ENCODE data around the gene CDH4.
"Not testable (repeated sequence)": the region's sequence is repeated elsewhere in the genome, so short reads cannot be mapped to it uniquely, and the experiment has no call there.

CDH4 gene

DNA sequence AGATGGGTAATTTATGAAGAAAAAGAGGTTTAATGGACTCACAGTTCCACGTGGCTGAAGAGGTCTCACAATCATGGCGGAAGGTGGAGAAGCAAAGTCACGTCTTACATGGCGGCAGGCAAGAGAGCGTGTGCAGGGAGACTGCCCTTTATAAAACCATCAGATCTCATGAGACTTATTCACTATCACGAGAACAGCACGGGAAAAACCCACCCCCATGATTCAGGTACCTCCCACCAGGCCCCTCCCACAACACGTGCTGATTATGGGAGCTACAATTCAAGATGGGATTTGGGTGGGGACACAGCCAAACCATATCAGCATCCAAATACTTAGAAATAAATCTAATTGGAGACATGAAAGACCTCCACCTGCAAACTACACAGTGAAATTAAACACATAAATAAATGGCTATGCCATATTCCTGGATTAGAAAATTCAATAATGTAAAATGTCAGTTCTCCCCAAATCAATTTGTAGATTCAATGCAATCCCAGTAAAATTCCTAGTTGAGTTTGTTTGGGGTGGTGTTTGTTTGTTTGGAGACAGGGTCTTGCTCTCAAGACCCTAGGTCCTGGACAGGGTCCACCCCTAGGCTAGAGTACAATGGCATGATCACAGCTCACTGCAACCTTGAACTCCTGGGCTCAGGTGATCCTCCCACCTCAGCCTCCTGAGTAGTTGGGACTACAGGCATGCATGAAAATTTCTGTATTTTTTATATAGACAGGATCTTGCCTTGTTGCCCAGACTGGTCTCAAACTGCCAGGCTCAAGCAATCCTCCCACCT is 712.0 kb downstream of the CDH4 start:
- no peak for FAIRE-seq

DNA sequence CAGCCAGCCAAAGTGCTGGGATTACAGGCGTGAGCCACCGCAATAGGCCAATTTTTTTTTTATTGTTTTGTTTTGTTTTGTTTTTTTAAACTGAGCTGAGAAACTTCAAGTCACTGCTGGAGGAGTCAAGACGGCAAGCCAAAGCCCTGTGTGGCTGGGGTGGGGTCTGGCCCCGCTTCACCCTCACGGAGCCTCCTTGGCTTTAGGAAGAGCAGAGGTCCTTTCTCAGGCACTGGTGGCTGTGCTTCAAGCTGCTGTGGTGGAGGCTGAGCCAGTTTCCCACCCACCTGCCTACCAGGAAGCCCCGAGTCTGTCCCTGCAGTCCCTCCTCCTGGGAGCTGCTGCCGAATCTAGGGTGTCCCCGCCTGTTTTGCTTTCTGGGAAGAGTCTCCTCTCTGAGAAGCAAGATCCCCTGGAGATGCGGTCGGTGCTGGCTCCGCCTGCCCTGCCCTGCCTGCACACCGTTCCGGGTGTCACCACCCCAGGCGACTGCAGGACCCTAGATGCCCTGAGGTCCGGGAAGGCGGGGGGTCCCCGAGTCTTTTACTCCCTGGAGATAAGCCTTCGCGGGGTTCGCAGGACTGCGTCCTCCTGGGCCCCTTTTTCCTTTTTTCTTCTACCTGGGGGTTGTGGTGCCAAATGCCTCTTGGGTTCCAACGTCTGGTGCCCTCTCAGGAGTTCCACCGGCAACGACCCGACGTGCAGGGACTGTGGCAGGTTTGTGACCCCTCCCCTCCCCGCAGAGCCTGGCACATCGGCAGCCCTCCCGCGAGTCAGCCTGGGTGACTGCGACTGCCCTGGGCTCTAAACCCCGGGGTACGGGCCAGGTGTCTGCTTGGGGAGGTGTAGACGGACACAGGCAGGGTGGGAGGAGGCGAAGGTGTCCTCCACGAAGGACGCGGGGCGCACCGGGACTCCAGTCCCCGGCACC is 712.9 kb downstream of the CDH4 start:
- no peak for FAIRE-seq

DNA sequence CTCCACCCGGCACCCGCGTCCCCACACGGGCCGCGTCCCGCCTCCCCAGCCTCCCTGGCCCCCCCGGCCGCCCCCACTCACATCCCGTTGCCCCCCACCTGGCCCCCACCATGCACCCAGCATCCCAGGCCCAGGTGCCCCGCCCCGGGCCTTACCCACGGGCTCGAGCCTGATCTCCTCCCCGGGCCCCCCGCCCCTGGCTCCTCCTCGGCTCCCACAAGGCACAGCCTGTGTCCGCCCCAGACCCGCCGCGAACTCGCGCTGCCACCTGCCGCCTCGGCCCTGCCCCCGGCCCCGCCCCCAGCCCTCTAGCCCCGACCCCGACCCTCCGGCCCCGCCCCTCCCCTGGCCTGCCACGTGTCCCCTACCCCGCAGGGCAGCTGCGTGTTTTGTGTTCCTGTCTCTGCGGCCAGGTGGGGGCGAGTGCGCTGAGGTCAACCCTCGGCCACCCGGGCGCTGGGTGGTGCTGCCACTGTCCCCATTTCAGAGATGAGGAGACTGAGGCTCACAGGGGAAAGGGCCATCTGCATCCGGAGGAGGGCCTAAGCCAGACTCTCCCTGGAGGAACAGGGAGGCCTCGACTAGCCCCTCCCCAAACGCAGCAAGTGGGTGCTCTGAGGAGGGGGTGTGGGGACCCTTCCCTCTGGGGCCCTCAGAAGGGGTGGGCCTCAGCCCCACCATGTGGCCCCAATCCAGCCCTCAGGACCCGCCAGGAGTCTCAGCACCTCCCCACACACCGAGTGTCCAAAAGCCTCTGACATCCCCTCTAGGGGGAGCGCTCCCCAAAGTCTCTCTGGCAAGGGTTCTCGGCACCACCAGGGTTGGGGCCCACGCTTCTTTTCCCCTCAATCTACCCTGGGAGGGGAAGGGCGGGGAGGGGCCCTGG is 713.8 kb downstream of the CDH4 start:
- FAIRE-seq: no peak

DNA sequence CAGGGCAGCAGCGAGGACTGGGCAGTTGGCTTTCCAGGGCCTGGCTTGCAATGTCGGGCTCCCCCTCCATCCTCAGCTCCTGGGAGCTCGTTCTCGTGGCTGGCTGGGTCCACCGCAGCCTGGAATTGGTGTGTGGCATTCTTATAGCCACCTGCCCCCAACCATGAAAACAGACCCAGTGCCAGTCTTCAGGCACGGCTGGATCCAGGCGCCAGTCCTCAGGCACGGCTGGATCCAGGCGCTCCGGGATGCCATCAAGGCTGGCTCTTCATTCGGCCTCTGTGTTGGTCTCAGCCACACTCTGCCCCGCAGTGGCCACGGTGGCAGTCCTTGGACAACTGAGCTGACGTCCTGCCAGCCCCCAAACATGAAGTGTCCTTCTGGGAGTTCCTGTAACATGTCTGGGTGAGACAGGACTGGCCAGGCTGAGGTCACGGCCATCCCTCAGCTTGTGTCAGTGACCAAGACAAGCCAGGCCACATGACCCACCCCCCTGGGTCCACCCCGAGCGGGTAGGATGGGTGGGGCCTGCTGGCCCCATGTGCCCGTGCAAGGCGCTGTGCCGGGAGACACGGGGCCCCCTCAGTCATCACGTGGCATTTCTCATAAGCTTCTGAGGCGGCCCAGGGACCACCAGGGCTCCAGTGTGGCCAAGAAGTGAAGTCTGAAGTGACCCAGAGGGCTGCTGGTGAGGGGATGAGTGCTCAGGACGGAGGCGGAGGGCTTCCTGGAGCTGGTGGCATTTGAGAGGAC is 714.6 kb downstream of the CDH4 start:
- FAIRE-seq: no peak

DNA sequence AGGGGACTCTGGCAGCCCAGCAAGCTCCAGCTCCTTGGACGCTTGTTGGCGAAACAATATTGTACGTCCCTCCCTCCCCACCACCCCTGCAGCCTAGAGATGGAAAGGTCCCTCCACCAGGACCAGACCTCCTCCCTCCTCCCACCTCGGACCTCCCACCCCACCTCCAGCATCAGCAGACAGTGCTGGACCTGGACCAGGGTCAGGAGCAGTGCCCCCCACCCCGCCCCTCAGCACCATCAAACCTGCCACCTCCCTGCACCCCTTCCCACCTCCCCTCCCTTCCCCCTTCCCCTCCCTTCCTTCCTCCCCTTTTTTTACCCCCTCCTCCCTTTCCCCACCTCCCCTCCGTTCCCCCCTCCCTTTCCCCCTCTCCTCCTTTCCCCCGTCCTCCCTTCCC is 715.2 kb downstream of the CDH4 start:
- no peak for FAIRE-seq

DNA sequence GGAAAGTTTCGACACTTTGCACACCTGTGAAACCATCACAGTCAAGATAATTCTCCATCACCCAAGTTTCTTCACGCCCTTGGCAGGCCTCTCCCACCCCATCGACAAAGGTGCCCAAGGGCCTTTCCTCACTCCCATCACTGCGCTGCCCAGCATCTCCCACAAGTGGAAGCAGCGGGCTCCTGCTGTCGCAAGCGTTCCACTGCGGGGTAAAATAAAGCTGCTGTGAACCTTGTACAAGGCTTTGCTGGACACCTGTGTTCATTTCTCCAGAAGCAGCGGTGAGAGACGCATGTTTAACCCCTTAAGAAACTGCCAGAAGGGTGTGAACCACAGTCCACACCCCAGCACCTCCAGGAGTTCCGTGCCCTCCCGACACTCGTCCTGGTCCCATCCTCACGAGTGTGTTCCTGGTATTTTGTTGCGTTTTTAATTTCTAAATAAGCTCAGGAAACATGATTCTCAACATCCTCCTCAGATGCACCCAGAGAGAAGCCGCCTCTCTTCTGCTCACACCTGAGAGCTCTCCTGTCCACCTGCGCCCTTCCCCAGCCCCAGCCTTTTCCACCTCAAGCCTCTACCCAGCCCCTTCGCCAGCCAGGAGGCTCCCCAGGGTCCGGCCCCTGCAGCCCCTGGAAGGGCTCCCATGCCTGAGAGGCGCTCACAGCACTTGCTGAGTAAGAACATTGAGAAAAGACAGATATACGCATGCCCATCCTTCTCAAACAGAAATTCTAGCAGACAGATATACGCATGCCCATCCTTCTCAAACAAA is 716.2 kb downstream of the CDH4 start:
- FAIRE-seq: no peak

DNA sequence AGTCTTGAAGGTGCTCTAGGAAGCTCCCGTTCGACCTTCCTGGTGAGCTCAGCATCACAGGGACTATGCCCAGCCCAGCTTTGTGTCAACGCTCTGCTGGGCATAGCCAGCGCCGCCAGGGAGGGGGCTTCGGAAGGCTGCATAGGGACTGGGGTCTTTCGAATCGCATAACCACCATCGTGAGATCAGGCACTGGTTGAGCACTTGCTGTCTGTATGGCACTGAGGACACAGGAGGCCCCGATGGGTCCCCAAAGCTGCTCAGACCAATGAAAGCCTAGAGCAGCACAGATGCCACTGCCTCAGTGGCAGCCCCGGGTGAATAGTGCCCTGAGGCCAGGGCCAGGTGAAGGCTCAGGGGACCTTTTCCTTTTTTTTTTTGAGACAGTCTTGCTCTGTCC is 716.9 kb downstream of the CDH4 start:
- FAIRE-seq: no peak

DNA sequence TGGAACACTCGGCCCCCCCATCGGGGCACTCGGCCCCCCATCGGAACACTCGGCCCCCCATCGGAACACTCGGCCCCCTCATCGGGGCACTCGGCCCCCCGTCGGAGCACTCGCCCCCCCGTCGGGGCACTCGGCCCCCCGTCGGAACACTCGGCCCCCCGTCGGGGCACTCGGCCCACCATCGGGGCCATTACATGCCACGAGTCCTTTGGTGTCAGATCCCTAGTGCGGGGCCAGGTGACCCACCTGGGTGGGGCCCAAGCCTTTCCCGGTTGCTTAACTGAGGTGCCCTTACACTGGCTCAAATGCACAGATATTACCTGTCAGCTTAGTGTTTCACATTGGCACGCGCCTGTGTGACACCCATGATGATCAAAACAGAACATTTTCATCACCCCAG is 717.7 kb downstream of the CDH4 start:
- no peak for FAIRE-seq

DNA sequence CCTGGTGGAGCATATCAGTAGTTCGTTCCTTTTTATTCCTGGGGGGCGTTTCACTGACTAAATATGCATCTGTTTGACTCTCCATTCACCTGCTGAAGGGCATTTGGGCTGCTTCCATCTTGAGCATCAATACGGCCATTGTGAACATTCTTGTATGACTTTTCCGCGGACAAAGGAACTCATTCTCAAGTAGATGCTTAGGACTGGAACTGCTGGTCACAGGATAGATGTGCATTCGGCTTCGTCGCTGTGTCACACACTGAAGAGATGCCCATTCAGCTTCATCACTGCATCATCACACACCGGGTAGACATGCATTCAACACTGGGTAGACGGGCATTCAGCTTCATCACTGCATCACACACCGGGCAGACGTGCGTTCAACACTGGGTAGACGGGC is 718.3 kb downstream of the CDH4 start:
- no peak for FAIRE-seq

DNA sequence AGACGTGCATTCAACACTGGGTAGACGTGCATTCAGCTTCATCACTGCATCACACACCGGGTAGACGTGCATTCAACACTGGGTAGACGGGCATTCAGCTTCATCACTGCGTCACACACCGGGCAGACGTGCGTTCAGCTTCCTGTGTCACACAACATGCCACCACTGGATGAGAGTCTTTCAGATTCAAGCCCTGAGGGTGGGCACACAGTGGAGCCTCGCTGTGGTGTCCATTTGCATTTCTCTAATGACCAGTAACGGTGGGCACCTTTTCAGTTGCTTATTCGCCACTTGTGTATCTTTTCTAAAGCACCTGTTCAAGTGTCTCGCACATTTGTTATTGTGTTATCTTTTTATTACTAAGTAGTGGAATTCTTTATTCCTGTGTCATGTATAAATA is 719.5 kb downstream of the CDH4 start:
- not testable (repeated sequence) for FAIRE-seq

DNA sequence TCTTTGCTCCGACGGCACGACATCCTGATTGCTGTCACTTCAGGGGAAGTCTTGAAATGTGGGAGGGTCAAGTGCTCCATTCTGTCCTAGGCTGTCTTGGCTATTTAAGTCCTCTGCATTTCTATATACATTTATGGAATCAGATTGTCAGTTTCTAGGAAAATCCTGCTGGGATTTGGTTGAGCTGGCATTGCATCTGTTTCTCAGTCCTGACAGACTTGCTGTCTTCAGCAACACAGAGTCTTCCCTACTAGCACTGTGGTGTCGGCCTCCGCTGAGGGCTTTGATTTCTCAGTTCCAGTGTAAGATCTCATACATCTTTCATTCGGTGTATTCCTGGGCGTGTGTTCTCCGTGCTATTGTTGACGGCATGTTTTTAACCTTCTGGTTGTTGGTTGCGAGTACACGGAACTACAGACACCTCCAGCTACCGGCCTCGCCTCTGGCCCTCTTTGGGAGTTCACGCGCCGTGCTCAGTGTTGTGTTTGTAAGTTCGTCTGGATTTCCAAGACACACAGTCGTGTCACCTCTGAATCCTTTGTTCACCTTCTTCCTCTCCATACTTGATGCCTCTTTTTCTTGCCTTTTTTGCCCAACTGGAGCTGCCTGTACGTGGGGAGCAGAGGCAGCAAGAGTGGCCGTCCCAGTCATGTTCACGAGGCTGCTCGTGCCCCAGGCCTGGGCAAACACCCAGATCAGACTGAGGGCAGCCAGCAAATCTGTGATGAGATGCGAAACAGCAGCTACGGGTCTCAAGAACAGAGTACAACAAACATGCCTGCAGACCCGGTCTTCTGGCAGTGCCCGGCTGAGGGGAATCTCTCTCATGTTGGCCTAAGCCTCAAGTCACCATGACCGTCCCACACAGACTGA is 720.8 kb downstream of the CDH4 start:
- FAIRE-seq: no peak

DNA sequence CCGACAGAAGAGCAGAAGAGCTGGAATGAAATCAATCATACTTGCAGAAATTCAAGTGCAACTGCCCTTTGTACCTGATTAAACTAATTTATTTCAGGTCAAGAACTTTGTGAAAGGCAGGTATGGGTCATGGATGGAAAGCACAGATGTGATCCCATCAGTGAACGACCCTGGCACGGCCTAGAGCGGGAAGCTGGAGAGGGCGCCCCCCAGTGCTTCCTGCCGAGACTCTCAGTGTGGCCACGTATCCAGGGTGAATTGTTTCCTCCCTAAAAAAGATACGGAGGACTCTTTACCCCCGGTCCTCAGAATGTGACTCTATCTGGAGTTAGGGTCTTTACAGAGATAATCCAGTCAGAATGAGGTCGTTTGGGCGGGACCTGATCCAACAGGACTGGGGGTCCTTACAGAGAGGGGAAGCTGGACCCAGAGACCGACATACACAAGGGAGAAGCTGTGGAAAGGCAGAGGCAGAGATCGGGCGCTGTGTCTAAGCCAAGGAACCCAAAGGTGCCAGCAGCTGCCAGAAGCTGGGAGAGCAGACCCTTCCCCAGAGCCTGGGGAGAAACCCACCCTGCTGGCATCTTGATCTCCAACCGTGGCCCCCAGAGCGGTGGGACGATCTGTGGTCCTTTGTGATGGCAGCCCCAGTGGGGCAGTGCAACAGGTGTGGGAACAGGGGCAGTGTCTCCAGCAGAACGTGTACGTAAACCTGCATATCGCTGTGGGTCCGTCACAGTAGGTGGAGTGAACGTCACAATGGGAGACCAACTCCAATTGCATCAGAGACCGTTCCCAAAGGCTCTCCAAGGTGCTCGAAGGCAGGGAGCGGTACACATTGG is 721.7 kb downstream of the CDH4 start:
- FAIRE-seq: no peak

DNA sequence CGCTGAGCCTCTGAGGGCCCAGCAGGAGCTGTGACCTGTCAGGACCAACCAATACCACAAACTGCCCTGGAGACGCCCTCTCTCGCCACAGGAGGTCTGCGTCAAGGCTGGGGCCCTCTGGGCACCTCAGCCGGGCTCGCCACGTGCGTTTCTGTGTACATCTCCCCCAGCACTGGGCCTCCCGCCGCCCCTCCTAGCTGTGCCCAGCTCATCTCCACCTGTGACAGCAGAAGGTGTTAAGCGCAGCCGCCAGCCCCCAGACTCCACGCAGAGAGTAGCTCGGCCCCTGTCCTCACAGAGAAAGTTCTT is 722.2 kb downstream of the CDH4 start:
- no peak for FAIRE-seq

DNA sequence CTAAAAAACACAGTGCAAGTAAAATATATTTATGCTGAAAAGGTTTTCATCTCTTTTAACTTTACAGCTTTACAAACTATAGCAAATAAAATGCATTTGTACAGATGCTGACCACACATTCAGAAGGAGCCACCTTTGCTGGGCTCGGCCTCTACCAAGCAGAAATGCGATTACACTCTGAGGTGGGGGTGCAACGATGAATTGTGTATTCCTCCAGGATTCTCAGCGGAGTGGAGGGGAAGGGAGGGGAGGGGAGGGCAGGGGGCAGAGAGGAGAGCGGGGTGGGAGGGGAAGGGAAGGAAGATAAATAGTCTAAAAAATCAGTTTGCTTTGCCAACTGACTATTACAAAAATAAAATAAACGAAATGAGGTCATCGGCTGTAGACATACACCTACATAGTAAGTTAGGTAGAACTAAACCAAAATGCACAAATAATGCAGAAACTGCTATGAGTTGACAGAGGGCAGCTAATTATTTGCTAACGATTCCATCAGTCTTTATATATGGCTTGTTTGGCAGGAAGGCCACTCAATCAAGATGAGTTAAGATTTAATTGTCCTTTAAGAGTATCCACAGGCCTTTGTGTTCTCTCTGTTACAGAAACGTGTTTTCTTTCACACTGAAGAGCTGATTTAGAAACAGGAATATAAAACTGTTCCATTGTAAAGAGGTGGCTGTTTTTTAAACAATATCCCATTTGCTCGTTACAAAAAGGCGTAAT is 723.5 kb downstream of the CDH4 start:
- FAIRE-seq: no peak

DNA sequence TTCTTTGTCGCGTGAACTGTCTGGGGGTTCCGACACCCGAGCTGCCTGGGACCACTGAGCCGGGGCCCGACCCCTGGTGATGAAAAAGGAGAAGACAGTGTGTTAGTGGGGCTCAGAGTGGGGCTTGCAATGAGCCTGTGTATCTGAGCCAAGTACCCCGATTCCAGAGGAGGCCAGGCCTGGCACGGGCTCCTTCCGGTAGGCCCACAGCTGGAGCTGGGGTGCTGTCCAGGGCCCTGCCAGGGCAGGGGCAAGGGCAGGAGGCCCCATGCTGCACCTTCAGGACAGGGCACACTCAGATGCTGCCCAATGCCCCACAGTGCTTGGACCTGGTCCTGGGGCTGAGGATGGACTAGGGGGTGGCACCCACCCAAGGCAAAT is 724.2 kb downstream of the CDH4 start:
- FAIRE-seq: no peak

DNA sequence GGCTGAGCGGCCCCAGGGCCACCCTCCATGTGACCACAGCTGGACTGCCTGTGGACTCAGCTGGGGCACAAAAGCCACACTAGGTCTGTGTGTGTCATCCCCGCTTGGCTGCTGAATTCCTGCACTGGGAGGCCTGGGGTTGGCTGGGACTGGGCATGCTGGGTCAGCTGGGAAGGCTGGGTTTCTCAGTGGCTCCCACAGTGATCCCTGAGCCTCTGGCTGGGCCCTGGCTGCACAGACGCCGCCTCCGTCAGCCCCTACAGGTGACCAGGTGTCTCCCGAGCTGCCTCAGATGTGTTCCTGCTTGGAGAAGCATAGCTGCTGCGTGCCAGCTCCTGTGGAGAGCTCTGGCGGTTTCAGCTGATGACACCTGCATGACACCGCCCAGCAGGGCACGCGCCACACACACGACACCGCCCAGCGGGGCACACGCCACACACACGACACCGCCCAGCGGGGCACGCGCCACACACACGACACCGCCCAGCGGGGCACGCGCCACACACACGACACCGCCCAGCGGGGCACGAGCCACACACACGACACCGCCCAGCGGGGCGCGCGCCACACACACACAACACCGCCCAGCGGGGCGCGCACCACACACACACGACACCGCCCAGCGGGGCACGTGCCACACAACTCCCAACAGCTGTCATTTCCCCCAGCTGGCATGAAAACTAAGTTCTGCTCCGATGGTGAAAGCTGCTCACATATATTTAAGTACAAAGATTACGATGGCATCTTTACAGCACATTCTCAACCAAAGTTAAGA is 724.8 kb downstream of the CDH4 start:
- FAIRE-seq: no peak

DNA sequence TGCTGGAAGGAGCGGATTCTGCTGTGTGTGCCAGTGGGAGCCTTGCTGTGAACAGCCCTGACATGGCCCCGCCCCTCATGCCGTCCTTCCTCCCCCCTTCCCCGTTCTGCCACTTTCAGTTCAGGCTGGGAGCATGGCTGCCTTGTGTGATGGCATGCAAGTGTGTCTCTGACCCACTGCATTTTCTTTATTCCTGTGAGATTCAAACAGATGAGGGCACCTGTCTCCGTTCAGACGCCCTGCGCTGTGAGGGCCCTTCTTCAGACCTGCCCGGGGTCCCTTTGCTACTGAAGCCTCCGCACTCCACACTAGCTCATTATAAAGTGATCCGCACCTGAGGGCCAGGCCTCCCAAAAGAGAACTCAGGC is 725.3 kb downstream of the CDH4 start:
- no peak for FAIRE-seq

DNA sequence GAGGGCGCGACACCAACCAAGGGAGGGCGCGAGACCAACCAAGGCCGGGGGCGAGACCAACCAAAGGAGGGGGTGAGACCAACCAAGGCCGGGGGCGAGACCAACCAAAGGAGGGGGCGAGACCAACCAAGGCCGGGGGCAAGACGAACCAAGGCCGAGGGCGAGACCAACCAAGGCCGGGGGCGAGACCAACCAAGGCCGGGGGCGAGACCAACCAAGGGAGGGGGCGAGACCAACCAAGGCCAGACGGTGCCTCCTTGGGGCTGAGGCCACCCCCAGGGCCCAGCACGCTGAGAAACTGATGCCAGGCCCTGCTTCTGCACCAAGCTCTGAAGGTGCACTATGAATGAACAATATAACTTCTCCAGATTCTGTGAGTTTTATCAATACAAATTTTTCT is 726.4 kb downstream of the CDH4 start:
- FAIRE-seq: no peak
